GM19324 (cell line): ENCODE data around the gene PROSER1.
"Not testable (repeated sequence)": the region's sequence is repeated elsewhere in the genome, so short reads cannot be mapped to it uniquely, and the experiment has no call there.

Source experiments
- ATAC-seq: cut with Tn5 transposase; IDR thresholded peaks from one replicate; pipeline ENCODE4 v1.9.1; 2021; ENCODE audit warnings: mild to moderate bottlenecking, moderate library complexity; ENCODE audit not compliant: unreplicated experiment, low FRiP score

Gene PROSER1

DNA sequence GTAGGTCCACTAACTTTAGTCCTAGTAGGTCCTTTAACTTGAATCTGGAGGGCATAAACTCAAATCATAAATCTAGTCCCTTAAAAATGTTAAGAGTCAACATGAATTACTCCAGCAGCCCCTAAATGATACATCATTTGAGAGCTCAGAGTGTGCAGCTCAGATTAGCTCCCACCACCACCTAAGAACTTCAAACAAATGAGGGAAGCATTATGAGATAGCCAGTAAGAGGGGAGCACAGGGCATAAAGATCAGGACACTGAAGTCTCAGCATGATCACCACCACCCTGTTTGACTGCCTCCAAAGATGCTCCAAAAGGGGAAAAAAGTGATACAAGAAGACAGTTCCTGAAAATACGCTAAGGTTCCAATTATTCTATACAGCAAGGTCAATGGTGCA, 5.7 kb downstream of the PROSER1 start:
- ATAC-seq, result no peak

DNA sequence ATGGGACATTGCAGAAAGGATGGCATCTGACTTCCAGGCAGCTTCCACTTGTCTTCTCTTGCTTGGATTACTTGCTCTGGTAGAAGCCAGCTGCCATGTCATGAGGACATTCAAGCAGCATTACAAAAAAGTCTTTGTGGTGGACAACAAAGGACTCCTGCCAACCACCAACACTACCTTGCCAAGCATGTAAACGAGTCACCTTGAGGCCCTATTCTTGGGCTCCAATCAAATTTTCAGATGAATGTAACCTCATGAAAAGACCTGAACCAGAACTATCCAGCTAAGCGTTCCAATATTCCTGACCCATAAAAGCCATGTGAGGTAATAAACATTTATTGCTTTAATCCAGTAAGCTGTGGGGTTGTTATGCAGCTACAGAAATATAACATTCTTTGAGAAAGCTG, 12.5 kb downstream of the PROSER1 start:
- no peak for ATAC-seq

DNA sequence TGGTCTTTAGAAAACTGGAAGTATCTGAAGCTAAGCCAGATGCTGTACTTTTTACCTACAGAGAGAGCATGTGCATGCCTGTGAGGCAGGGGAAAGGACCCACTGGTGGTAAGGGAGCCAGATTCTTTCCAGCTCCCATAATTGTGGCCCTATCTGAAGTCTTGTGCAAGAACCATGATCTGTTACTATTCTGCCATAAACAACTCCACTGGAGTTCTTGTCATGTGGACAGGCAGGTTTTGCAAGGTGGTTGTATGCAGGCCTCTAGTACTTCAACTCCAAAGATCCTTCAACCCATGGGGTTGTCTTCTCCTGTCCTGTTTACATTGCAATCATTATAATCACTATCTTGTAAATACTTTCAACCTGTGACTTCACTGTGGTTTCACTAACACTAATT, 14.1 kb downstream of the PROSER1 start:
- ATAC-seq, result no peak

DNA sequence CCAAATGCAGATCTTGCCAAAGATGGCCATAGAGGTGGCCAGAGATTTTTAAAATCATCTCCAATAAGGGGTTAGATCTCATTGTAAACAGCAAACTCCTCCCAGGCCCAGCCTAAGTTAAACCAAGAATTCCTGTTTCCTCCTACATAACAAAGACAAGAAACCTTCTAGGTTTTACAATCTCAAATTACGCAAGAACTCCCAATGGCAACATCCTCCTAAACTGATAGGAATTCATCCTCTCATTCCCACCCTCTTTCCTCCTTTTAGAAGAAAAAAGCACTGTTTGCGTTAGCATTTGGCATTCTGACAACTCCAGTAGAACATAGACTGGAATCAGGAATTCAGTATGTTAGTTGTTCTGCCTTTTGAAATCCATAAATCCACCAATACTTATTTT, 14.6 kb downstream of the PROSER1 start:
- ATAC-seq, result no peak

DNA sequence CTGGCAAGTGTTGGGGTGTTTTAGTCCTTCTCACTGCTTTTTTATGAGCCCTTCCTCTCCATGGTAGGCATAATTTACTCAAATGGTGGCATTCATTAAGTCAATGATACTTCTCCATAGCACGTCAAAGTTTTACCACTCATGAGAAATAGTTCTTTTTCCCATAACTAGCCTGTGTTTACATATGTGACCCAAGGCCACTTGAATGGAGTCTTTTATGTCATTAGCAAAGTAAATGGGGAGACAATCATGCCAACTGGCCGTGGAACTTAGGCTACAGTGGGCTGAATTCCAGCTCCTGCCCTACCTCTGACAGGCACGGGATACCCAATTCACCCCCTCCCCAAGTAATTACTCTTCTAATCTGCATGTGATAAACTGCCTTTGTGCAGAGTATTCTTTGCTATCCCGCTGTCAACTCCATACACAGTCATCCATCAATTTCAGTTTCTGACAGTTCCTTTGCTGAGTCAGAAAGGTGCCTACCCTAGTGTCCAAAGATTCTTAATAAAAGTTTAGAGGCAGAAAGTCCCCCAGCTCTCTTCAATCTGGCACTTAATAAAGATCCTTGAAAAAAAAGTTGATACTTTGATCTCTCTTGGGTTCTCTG, 16.9 kb downstream of the PROSER1 start:
- no peak for ATAC-seq

DNA sequence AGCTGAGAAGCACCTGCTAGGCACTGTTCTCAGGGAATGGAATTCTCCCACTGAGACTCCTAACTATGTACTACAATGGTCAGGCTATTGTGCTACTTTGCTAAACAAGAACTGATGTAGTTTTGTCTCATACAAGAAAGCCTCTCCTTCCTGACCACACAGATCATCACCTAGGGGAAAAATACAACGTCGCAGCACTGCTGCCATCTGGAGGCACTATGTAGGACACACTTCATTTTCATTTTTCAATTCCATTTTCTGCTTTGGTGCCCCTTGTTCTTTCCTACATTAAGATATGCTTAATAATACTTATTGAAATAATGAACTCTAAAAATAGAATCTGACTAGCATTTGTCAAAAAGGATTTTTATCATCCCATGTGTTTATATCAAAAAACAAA, 21.1 kb downstream of the PROSER1 start:
- ATAC-seq, result peak; percentile 67

DNA sequence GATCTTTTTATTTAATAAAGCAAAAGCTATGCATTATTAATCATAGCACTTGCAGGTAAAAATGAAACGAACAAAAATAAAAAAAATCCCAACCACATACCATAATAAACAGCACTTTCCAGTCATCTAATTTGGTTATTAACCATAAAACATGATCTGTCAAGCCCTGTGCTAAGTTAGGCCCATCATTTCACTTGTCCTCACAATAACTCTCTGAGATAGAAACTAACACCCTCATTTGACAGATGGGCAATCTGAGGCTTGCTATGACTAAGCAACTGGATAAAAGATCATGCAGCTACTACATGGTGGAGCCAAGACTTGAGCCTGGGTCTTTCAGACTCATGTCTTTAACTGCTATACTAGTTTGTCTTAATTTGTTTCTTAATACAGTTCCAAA, 21.8 kb downstream of the PROSER1 start:
- ATAC-seq, result peak; percentile 73

DNA sequence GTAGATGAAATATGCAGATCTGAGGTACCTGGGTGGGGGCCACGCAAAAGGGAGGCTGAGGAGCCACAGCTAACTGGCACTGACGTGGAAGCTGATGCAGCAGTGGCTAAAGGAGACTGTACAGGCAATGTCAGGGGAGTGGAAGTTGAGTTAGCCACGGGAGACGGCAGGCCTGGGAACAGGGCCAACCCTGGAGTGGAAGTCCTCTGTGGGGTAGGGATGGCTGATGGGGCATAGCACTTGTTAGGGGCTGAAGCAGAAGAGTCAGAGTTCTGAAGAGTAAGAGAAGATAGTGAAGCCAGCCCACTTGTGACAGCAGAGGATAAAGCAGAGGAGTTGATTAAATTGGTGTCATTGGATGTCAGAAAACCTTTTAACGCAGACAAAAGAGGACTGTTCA, 24.4 kb downstream of the PROSER1 start:
- no peak for ATAC-seq

DNA sequence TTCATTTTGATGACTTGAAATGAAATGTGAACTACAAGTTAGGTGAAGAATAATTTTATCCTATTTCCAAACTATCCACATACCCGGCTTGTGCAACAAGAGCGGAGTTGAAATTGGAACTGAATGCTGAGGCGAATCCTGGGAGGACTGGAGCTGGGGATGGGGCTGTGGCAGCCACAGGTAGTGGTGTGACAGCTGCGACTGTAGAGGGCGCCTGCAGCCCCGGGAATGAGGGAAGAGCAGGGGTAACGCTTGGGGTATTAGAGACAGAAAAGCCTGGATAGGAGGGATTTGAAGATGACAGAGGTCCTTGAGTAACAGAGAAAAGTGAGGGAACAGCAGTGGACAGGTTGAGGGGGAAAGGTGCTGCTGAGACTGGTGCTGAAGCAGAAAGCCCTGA, 25.3 kb downstream of the PROSER1 start:
- no peak for ATAC-seq

DNA sequence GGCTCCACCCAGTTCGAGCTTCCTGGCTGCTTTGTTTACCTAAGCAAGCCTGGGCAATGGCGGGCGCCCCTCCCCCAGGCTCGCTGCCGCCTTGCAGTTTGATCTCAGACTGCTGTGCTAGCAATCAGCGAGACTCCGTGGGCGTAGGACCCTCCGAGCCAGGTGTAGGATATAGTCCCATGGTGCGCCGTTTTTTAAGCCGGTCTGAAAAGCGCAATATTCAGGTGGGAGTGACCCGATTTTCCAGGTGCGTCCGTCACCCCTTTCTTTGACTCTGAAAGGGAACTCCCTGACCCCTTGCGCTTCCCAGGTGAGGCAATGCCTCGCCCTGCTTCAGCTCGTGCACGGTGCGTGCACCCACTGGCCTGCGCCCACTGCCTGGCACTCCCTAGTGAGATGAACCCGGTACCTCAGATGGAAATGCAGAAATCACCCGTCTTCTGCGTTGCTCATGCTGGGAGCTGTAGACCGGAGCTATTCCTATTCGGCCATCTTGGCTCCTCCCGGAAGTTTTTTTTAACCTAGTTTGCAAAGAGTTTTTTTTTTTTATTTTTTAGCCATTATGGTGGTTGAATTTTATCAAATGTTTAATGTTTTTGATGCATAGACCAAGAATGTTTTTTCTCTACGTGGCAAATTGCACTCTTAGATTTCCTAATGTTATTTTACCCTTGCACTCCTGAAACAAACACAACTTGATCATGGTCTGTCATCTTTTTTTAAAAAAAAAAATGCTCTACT, 31.3 kb downstream of the PROSER1 start:
- not testable (repeated sequence) for ATAC-seq

DNA sequence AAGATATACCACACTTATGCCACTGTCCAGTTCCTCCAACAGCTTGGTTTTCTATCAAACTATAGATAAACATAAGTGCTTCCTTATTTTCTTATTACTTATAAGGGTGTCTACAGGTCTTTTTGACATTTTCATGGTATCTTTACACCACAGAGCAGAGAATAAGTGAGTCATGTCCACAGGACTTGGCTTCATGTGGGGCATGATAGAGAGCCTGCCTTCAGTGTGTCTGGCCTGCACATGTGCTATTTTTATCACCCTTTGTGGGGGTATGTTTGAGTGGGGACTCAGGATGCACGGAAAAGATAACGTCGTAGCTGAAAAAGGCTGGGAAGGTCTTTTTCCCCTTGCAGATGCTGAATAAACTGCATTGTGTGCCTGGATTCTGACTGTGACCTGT, 39.1 kb downstream of the PROSER1 start:
- ATAC-seq, result no peak

DNA sequence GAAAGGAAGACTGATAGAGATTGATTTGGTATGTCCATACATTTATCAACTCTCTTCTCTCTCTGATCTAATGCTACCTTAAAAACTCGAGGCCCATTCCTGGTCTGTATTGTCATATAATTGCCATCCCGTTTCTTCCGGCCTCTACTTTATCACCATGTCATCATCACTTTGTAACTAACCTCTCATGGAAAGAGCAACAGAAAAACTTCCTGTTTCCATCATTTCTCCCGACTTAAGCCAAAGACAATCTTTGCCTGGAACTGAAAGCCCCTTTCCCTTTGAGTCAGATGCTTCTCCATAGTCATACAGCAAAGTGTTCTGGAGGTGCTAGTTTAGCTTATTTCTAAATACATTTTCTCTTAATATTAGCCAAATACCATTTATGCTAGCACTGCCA, 44.5 kb downstream of the PROSER1 start:
- no peak for ATAC-seq

DNA sequence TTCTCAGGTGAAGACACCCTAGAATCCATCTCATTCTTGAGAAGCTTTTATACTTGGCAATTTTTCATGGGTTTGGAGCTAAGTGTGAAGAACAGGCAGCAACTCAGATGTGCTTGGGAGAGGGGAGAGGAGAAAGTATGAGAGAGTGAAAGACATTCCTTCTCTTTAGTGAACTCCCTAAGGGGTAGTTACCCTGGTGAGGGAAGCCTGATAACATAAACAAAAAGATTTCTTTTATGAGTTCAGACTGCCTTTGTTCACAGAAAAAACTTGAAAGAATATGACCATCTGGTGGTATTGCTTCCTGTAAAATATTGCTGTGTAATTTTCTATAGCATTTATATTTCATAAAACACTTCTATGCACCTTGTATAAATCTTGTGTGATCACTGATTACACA, 47.2 kb downstream of the PROSER1 start, which contains the start of gene STOML3:
Gene STOML3, minus strand, starts transcription at position 139 of the 400 bp plus-strand sequence. Its CDS starts 110 bp downstream, at position 29.
- no peak for ATAC-seq

DNA sequence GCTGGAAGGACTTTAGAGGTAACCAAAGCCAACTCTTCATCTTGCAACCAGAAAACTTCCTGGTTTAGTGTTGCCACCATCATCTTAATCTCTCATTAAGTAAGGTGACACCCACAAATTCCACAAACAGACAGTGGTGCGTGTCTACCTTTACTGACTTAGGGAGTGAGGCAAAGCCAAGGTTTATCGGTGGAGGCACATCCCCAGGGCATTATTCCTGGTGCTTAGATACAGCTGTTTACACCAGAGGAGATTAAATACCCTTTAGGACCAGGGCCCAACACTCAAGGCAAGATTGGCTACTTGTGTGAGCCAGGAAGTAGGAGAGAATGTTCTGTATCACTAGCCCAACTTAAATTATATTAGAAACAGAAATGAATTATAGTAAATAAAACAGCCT, 56.8 kb downstream of the PROSER1 start:
- no peak for ATAC-seq

DNA sequence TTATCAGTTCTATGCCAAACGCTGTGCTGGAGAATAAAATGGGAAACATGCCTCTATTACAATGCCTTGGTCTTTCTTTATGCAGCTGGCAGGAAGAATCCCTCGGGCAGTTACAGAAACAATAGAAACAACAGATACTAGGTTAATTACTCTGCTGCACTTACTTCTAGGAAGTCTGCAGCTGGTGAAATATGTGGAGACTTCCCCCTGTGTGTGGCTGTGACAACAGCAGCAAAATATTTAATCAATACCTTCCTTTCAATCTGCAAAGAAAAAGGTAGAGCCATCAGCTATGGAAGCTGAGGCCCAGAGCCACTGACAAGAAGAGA, 57.2 kb downstream of the PROSER1 start:
- no peak for ATAC-seq

DNA sequence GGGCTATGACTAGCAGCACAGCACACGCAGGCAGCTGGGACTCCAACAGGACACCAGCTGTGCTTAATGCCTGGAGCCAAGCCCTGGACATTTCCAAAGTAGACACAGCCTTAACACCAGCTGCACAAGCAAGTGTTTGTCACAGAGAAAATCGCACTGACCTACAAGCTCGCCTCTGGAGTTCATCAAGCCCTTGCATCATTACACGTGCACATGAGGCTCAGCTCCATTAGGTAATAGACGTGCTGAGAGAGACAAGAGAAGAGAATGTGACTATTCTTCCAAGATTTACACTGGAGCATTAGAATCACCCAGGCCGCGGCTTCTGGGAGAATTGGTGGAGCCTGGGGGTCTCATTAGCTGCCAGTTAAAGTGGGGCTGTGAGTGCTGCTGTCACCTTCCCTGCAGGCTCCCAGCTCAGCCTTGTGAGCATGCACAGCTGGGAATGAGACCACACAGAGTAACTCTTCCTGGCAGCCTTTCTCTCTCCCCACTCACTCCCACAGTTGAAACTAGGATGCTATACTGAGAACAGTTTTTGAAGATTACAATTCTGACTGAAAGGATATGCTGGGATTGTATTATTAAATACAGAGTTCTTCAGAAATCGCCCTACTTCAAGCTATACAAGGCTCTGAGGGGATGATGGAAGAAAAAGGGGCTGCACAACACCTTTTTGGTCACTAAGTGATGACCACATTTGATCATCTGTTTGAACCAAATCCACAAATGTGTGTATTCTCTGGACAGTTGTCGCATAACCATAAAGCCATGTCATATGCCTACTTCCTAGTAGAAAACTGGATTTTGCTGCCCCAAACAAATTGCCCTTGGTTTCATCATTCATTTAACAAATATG, 57.8 kb downstream of the PROSER1 start:
- no peak for ATAC-seq

DNA sequence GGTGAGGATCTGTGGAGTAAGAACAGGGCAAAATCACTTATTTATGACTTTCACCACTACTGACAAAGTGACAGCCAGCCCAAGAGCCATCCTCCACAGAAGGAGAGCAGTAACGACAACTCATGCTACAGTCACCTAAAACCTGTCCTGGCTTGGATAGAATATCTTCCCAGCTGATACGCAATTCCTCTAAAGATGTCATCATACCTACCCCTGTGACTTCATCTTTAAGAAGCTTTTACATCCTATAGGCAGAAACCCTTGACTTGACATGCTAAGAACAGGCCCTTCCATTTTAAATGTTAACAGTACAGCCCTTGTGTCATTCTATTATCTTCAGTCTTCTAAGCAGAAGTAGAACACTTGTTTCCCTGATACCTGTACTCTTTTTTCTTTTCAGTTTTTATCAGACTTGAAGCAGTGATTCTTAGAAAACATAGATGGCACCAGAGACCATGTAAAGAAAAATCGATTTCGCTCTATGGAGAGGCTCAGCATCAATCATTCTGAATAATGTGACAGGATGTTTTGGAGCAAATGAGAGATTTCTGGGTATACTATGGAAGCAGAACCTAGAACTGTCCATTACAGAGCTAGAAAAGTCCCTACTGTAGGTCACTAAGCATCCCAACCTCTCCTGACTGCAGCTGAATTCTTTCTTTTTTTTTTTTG, 67.4 kb downstream of the PROSER1 start:
- ATAC-seq, result no peak

DNA sequence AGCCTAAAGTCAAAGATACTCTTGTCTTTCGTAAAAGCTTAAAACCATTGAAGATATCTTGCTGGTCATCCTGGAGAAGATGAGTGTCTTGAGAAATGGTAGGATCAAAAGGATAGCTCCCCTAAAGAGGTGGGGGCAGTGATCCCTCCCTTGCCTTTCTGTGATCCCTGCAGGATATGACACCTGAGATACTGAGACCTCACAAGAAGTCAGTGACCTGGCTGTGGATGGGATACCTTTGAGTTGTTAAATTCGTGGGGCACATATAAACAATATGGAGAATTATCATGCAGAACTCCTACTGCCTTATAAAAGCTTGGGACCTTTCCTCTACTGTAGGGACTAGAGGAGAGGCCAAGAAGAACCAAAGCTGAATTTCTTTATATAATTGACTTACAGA, 68.7 kb downstream of the PROSER1 start:
- no peak for ATAC-seq

DNA sequence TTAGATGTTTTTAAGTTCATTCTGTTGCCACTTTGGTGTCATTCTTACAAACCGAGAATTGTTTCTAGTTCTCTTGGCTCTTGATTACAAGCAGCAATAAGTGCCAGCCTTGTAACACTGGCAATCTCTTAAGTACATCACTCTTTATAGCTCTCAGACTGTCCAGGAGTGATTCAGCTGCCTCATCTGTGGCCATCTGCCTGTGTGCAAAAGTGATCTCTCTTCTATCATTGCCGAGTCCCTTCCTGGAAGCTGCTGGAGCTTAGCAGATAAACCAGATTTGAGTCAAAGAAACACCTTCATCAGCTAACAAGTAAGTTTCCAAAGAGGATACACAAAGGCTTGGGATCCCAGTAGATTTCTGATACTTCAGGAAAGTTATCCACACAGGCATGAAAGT, 70.4 kb downstream of the PROSER1 start:
- no peak for ATAC-seq

DNA sequence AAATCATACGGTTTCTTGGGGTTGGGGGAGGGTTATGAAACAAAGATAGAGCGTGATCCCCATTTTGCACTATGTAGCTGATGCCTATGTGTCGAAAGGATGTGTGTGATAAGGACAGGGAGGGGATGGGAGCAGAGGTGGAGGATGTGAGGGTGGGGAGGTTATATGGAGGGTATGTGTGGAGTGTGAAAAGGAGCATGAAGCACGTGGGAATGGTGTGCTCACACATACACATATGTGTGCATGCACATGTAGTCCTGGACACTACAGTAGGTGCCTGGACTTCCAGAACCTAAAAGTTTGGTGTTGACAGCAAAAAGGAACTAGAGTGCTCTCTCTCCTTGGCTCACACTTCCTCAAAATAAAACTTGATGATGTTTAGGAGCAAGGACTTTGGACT, 72.6 kb downstream of the PROSER1 start:
- no peak for ATAC-seq

DNA sequence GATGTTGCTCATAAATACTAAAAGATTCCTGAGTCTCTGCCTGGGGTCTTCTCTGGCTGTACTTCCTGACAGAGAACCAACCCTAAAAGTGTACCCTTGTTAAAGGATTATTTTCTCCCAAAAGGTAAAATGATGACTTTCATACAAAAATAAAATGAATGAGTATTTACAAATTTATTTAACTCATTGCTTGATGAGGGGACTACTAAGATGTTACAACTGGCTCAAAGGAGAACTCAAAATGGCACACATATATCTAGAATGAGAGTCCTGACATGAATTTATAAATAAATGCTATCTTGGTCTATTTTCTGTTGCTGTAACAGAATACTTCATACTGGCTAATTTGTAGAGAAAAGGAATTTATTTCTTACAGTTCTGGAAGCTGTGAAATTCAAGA, 77.7 kb downstream of the PROSER1 start:
- ATAC-seq, result no peak
